ENCODE results near the gene STARD13.

The STARD13 gene

GRCh38 chr13:33219926-33220325 is 65.6 kb downstream of the STARD13 start:
- no peak for DNase-seq
- no peak overlapping the region for H3K27ac ChIP-seq
- H3K36me3 ChIP-seq (replicated peaks): peaks cover 15% of the 10 kb centered on the region
- in situ Hi-C loops (cut with HindIII; ENCODE audit: low pct_ligation_motif_present, low sequenced_read_pairs): no loop called here
- no peak for TF ChIP-seq CTCF (IDR thresholded peaks at IDR 0.05; ENCODE audit: low read depth, low read length, missing control alignments)
- no peak overlapping the region for H3K4me3 ChIP-seq (ENCODE audit: low read depth, low read length)
- H3K27me3 ChIP-seq (replicated peaks): no peaks in the 10 kb centered on the region

- Histone ChIP-seq H3K36me3 (replicated peaks) (peaks cover 10% of the 10 kb centered on the region), H3K27me3 (replicated peaks) (no peaks in the 10 kb centered on the region), H3K4me3 (ENCODE audit: low read depth, low read length) (no peak overlapping the region), H3K27ac (peak overlapping the region; percentile 74)
- in situ Hi-C loops (cut with HindIII; ENCODE audit: low pct_ligation_motif_present, low sequenced_read_pairs): no loop called here
- TF ChIP-seq CTCF (IDR thresholded peaks at IDR 0.05; ENCODE audit: low read depth, low read length, missing control alignments): no peak
- DNase-seq: no peak
Observed at GRCh38 chr13:33218426-33218825, 67.1 kb downstream of the STARD13 start.

GRCh38 chr13:33218020-33218419 is 67.5 kb downstream of the STARD13 start:
- Histone ChIP-seq H3K36me3 (replicated peaks) (peaks cover 10% of the 10 kb centered on the region), H3K4me3 (ENCODE audit: low read depth, low read length) (no peak overlapping the region), H3K27me3 (replicated peaks) (no peaks in the 10 kb centered on the region), H3K27ac (peak overlapping the region; percentile 74)
- DNase-seq: peak; percentile 75
- in situ Hi-C loops (cut with HindIII; ENCODE audit: low pct_ligation_motif_present, low sequenced_read_pairs): no loop called here
- no peak for TF ChIP-seq CTCF (IDR thresholded peaks at IDR 0.05; ENCODE audit: low read depth, low read length, missing control alignments)

- DNase-seq: no peak
- no peak for TF ChIP-seq CTCF (IDR thresholded peaks at IDR 0.05; ENCODE audit: low read depth, low read length, missing control alignments)
- no peak overlapping the region for H3K4me3 ChIP-seq (ENCODE audit: low read depth, low read length)
- H3K27ac ChIP-seq: peak overlapping the region; percentile 74
- no peaks in the 10 kb centered on the region for H3K27me3 ChIP-seq (replicated peaks)
- in situ Hi-C loops (cut with HindIII; ENCODE audit: low pct_ligation_motif_present, low sequenced_read_pairs): no loop called here
- H3K36me3 ChIP-seq (replicated peaks): peaks cover 10% of the 10 kb centered on the region
Observed at GRCh38 chr13:33217256-33217655, 68.3 kb downstream of the STARD13 start.

- TF ChIP-seq CTCF (IDR thresholded peaks at IDR 0.05; ENCODE audit: low read depth, low read length, missing control alignments): no peak
- DNase-seq: no peak
- in situ Hi-C loops (cut with HindIII; ENCODE audit: low pct_ligation_motif_present, low sequenced_read_pairs): no loop called here
- H3K27me3 ChIP-seq (replicated peaks): no peaks in the 10 kb centered on the region
- peaks cover 3% of the 10 kb centered on the region for H3K36me3 ChIP-seq (replicated peaks)
- H3K4me3 ChIP-seq (ENCODE audit: low read depth, low read length): no peak overlapping the region
- H3K27ac ChIP-seq: peak overlapping the region; percentile 90
Observed at GRCh38 chr13:33213797-33214196, 71.8 kb downstream of the STARD13 start.

GRCh38 chr13:33213024-33213768 is 72.4 kb downstream of the STARD13 start:
- no peak for TF ChIP-seq CTCF (IDR thresholded peaks at IDR 0.05; ENCODE audit: low read depth, low read length, missing control alignments)
- Histone ChIP-seq H3K27me3 (replicated peaks) (no peaks in the 10 kb centered on the region), H3K27ac (peak overlapping the region; percentile 90), H3K4me3 (ENCODE audit: low read depth, low read length) (no peak overlapping the region), H3K36me3 (replicated peaks) (no peaks in the 10 kb centered on the region)
- no peak for DNase-seq
- in situ Hi-C loops (cut with HindIII; ENCODE audit: low pct_ligation_motif_present, low sequenced_read_pairs): no loop called here
